GM23248 (cell line): Measurements from ENCODE around the gene LRPAP1. TPM values are rescaled to one million over a fixed set of nuclear protein-coding genes. Genes with fewer than 3 reads are reported as not detected.

Source experiments
- DNase-seq: peaks from one replicate; pipeline ENCODE4 v3.0.0-alpha.2; 2015
- H2AFZ ChIP-seq: fragments of 200-600 bp; sonication (generic); 2 replicates; pipeline ENCODE4 v1.6.1; 2016; ENCODE audit warnings: antibody characterized with exemption
- H3F3A ChIP-seq: fragments of 200-600 bp; sonication (generic); 2 replicates; pipeline ENCODE4 v1.6.1; 2016; ENCODE audit warnings: mild to moderate bottlenecking, antibody characterized with exemption, mixed run types; ENCODE audit not compliant: insufficient read depth
- H3K27ac ChIP-seq: fragments of 200-600 bp; sonication (generic); 2 replicates; pipeline ENCODE4 v1.5.1; 2016; ENCODE audit warnings: mild to moderate bottlenecking
- H3K27me3 ChIP-seq: fragments of 200-600 bp; sonication (generic); replicated peaks from 2 replicates; pipeline ENCODE4 v1.6.1; 2016; ENCODE audit warnings: mild to moderate bottlenecking; ENCODE audit not compliant: insufficient read depth
- H3K36me3 ChIP-seq: fragments of 200-600 bp; sonication (generic); 2 replicates; pipeline ENCODE4 v1.6.1; 2016; ENCODE audit warnings: low read depth, mild to moderate bottlenecking
- H3K4me1 ChIP-seq: fragments of 200-600 bp; sonication (generic); 2 replicates; pipeline ENCODE4 v1.6.1; 2016; ENCODE audit warnings: mild to moderate bottlenecking; ENCODE audit not compliant: insufficient read depth
- H3K4me2 ChIP-seq: fragments of 200-600 bp; sonication (generic); one replicate; pipeline ENCODE4 v1.6.1; 2016; ENCODE audit warnings: mild to moderate bottlenecking; ENCODE audit not compliant: unreplicated experiment
- H3K4me3 ChIP-seq: fragments of 200-600 bp; sonication (generic); 2 replicates; pipeline ENCODE4 v1.5.1; 2016; ENCODE audit warnings: mild to moderate bottlenecking
- H3K79me2 ChIP-seq: fragments of 200-600 bp; sonication (generic); 2 replicates; pipeline ENCODE4 v1.6.1; 2016; ENCODE audit warnings: mild to moderate bottlenecking; ENCODE audit not compliant: insufficient read depth
- H3K9ac ChIP-seq: fragments of 200-600 bp; sonication (generic); 2 replicates; pipeline ENCODE4 v1.6.1; 2016; ENCODE audit warnings: mild to moderate bottlenecking
- H3K9me2 ChIP-seq: fragments of 200-600 bp; sonication (generic); 2 replicates; pipeline ENCODE4 v1.6.1; 2016; ENCODE audit warnings: mixed run types, mild to moderate bottlenecking, moderate library complexity; ENCODE audit not compliant: insufficient read depth
- H3K9me3 ChIP-seq: fragments of 200-600 bp; sonication (generic); one replicate; pipeline ENCODE4 v1.6.1; 2017; ENCODE audit warnings: low read depth
- H4K20me1 ChIP-seq: fragments of 200-600 bp; sonication (generic); 2 replicates; pipeline ENCODE4 v1.6.0; 2016; ENCODE audit not compliant: insufficient read depth
- EZH2 ChIP-seq: fragments of 200-600 bp; sonication (generic); IDR thresholded peaks from 2 replicates; pipeline ENCODE4 v1.6.1; 2018; ENCODE audit warnings: antibody characterized with exemption, mild to moderate bottlenecking; ENCODE audit not compliant: insufficient read depth, poor library complexity, severe bottlenecking
- EZH2phosphoT487 ChIP-seq: fragments of 200-600 bp; sonication (generic); IDR thresholded peaks from 2 replicates; pipeline ENCODE4 v1.6.1; 2018; ENCODE audit warnings: antibody characterized with exemption, moderate library complexity, mild to moderate bottlenecking, low read depth; ENCODE audit not compliant: insufficient read depth
- WGBS, 2 experiments: methylation state at CpG; one replicate each; pipeline ENCODE4 v1.1.6; 2015 to 2017; ENCODE audit warnings: low lambda C conversion rate in 2 of 2, low coverage in 1 of 2; ENCODE audit errors: missing lambda C conversion rate in 2 of 2; 5-methylcytosine and 5-hydroxymethylcytosine counted together
- in situ Hi-C: fragments of 300-500 bp; cut with MboI; formaldehyde crosslinking; loops from 2 replicates; pipeline ENCODE4 v1.15.0; 2020
- polyA plus RNA-seq: library from polyadenylated mRNA; unstranded; fragments of >200 nt; fragmentation: Nextera tagmentation; extraction: Ambion mirVana; gene quantifications from 2 replicates; pipeline ENCODE4 v1.2.1, GENCODE V29; 2016
- total RNA-seq: library from RNA; depleted of rRNA; stranded (reverse); fragments of >200 nt; shearing (Covaris generic); gene quantifications from 2 replicates; pipeline ENCODE4 v1.2.3, GENCODE V29; 2014

Gene LRPAP1
- total and polyA plus RNA-seq, 2 experiments from 2014 or later: 237 to 338 TPM

GRCh38 chr4:3481783-3482393 is 50.3 kb downstream of the LRPAP1 start:
- H3K36me3 ChIP-seq: no peaks in the 10 kb centered on the region
- no peaks in the 10 kb centered on the region for H4K20me1 ChIP-seq
- no peaks in the 10 kb centered on the region for H3K27me3 ChIP-seq
- no peak overlapping the region for H3K9ac ChIP-seq
- in situ Hi-C loops: no loop called here
- WGBS, 2 experiments: 86 to 89% methylated on average over 19 of the region's 19 CpGs
- no peak for DNase-seq
- no peak for TF ChIP-seq EZH2
- TF ChIP-seq EZH2phosphoT487: no peak
- H2AFZ ChIP-seq: no peak overlapping the region
- no peaks in the 10 kb centered on the region for H3F3A ChIP-seq
- H3K9me2 ChIP-seq: no peaks in the 10 kb centered on the region
- H3K4me2 ChIP-seq: no peak overlapping the region
- H3K79me2 ChIP-seq: no peaks in the 10 kb centered on the region
- peaks cover 19% of the 10 kb centered on the region for H3K4me1 ChIP-seq
- H3K27ac ChIP-seq: no peak overlapping the region
- no peak overlapping the region for H3K4me3 ChIP-seq
- no peaks in the 10 kb centered on the region for H3K9me3 ChIP-seq

DNA sequence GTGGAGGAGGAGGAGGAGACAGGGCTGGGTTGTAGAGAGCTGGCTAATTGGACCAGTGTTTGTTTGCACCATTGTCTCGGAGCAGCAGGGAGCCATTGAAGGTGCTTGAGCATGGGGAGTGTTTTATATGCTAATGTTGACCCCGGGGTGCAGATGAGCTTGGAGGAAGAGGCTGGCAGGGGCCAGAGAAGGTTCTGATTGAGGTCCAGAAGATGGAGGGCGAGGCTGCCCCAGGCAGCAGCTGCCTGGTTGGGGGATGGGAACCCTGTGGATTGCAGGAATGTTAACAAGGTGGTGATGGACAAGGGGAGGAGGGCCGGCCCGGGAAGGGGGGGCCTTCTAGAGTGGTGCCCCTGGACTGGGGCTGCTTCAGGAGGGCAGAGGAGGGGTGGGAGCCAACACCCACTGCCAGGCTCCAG is 51.1 kb downstream of the LRPAP1 start:
- Histone ChIP-seq H3F3A (no peaks in the 10 kb centered on the region), H4K20me1 (no peaks in the 10 kb centered on the region), H3K9ac (no peak overlapping the region), H2AFZ (no peak overlapping the region), H3K9me2 (no peaks in the 10 kb centered on the region), H3K79me2 (no peaks in the 10 kb centered on the region), H3K27me3 (no peaks in the 10 kb centered on the region), H3K27ac (no peak overlapping the region), H3K4me2 (no peak overlapping the region), H3K36me3 (no peaks in the 10 kb centered on the region), H3K4me3 (no peak overlapping the region), H3K9me3 (no peaks in the 10 kb centered on the region), H3K4me1 (peaks cover 19% of the 10 kb centered on the region)
- no peak for DNase-seq
- in situ Hi-C loops: no loop called here
- TF ChIP-seq EZH2phosphoT487: no peak
- TF ChIP-seq EZH2: no peak
- WGBS, 2 experiments: 53 to 64% methylated on average over 3 to 5 of the region's 5 CpGs

GRCh38 chr4:3480528-3481112 is 51.6 kb downstream of the LRPAP1 start:
- in situ Hi-C loops: no loop called here
- Histone ChIP-seq H3K9me2 (no peaks in the 10 kb centered on the region), H3K4me1 (peaks cover 19% of the 10 kb centered on the region), H3K4me3 (no peak overlapping the region), H3K9ac (no peak overlapping the region), H2AFZ (no peak overlapping the region), H3K27ac (no peak overlapping the region), H3K27me3 (no peaks in the 10 kb centered on the region), H3K9me3 (no peaks in the 10 kb centered on the region), H4K20me1 (no peaks in the 10 kb centered on the region), H3F3A (no peaks in the 10 kb centered on the region), H3K4me2 (no peak overlapping the region), H3K36me3 (no peaks in the 10 kb centered on the region), H3K79me2 (no peaks in the 10 kb centered on the region)
- 15 to 22% methylated on average over 13 to 14 of the region's 17 CpGs for WGBS, 2 experiments
- TF ChIP-seq EZH2phosphoT487 (no peak), EZH2 (no peak)
- peak; percentile 80 for DNase-seq

- DNase-seq: no peak
- Histone ChIP-seq H3K9me3 (no peaks in the 10 kb centered on the region), H3K4me1 (peaks cover 13% of the 10 kb centered on the region), H3F3A (no peaks in the 10 kb centered on the region), H3K27me3 (no peaks in the 10 kb centered on the region; the same call in 1 of the 2 replicates), H3K9ac (no peak overlapping the region), H2AFZ (no peak overlapping the region), H4K20me1 (no peaks in the 10 kb centered on the region), H3K79me2 (no peaks in the 10 kb centered on the region), H3K9me2 (no peaks in the 10 kb centered on the region), H3K4me2 (no peak overlapping the region), H3K4me3 (no peak overlapping the region), H3K36me3 (no peaks in the 10 kb centered on the region), H3K27ac (no peak overlapping the region)
- in situ Hi-C loops: no loop called here
- TF ChIP-seq EZH2phosphoT487 (no peak), EZH2 (no peak)
- 71 to 74% methylated on average over 23 to 25 of the region's 25 CpGs for WGBS, 2 experiments
Measured at GRCh38 chr4:3479358-3480101, 52.7 kb downstream of the LRPAP1 start.
